HL-60 (cell line): ENCODE data around the gene ANK3.

Experiments used
- DNase-seq, 2 experiments: peaks; one replicate each; pipeline ENCODE4 v3.0.0-alpha.2; 2010 to 2020; ENCODE audit warnings: low read depth in 1 of 2, low spot score in 1 of 2
- H3K27ac ChIP-seq: fragments of 250-450 bp; sonication (Bioruptor Pico); replicated peaks from 2 replicates; pipeline ENCODE4 v1.5.1; 2020; ENCODE audit warnings: mild to moderate bottlenecking, moderate library complexity
- H3K27me3 ChIP-seq: fragments of 250-450 bp; sonication (Bioruptor Pico); 2 replicates; pipeline ENCODE4 v1.5.1; 2021; ENCODE audit warnings: mild to moderate bottlenecking, moderate library complexity; ENCODE audit not compliant: insufficient read depth, poor library complexity, severe bottlenecking
- H3K4me3 ChIP-seq: replicated peaks from 2 replicates; pipeline ENCODE4 v1.5.1; 2011; ENCODE audit warnings: mild to moderate bottlenecking, control low read depth, low read length; ENCODE audit not compliant: insufficient read depth
- CTCF ChIP-seq: IDR thresholded peaks from one replicate; pipeline ENCODE4 v1.5.1; 2011; ENCODE audit warnings: low read length, control low read depth, inconsistent platforms; ENCODE audit not compliant: insufficient read depth
- GABPA ChIP-seq: IDR thresholded peaks from 2 replicates; pipeline ENCODE4 v1.6.1; 2012; ENCODE audit warnings: low read depth
- POLR2AphosphoS5 ChIP-seq: IDR thresholded peaks from 2 replicates; pipeline ENCODE4 v1.6.1; 2012; ENCODE audit warnings: low read depth
- REST ChIP-seq: IDR thresholded peaks from 2 replicates; pipeline ENCODE4 v1.6.1; 2012; ENCODE audit warnings: low read depth; ENCODE audit not compliant: insufficient replicate concordance
- SPI1 ChIP-seq: IDR thresholded peaks from 2 replicates; pipeline ENCODE4 v1.6.1; 2012; ENCODE audit warnings: low read depth, mild to moderate bottlenecking, borderline replicate concordance

ANK3 gene

GRCh38 chr10:60338786-60339185 lies 50.9 kb downstream of the ANK3 start:
- no peak overlapping the region for H3K4me3 ChIP-seq
- H3K27ac ChIP-seq = no peak overlapping the region
- no peaks in the 10 kb centered on the region for H3K27me3 ChIP-seq
- TF ChIP-seq GABPA (no peak), SPI1 (no peak), CTCF (no peak), POLR2AphosphoS5 (no peak), REST (no peak)
- no peak for DNase-seq

GRCh38 chr10:60338002-60338564 lies 51.6 kb downstream of the ANK3 start:
- no peak for DNase-seq
- H3K27ac ChIP-seq = no peak overlapping the region
- H3K27me3 ChIP-seq = no peaks in the 10 kb centered on the region
- TF ChIP-seq POLR2AphosphoS5 (no peak), CTCF (no peak), REST (no peak), SPI1 (no peak), GABPA (no peak)
- H3K4me3 ChIP-seq = no peak overlapping the region

- no peak overlapping the region for H3K4me3 ChIP-seq
- H3K27me3 ChIP-seq = no peaks in the 10 kb centered on the region
- TF ChIP-seq CTCF = no peak
- TF ChIP-seq GABPA = no peak
- TF ChIP-seq REST = no peak
- TF ChIP-seq SPI1 = no peak
- TF ChIP-seq POLR2AphosphoS5 = no peak
- no peak for DNase-seq
- H3K27ac ChIP-seq = no peak overlapping the region
Measured at GRCh38 chr10:60336901-60337630, 52.6 kb downstream of the ANK3 start.
